DMS114 treated with DMSO at 0.1 percent for 48 hours (cell line): ENCODE measurements around the gene KRTAP12-2.
"Not testable (repeated sequence)": the region's sequence is repeated elsewhere in the genome, so short reads cannot be mapped to it uniquely, and the experiment has no call there.

Source experiments
- DNase-seq: peaks from one replicate; lab custom pipeline; 2025; ENCODE audit not compliant: unreplicated experiment; lab: John Stamatoyannopoulos, UW

Gene KRTAP12-2

DNA sequence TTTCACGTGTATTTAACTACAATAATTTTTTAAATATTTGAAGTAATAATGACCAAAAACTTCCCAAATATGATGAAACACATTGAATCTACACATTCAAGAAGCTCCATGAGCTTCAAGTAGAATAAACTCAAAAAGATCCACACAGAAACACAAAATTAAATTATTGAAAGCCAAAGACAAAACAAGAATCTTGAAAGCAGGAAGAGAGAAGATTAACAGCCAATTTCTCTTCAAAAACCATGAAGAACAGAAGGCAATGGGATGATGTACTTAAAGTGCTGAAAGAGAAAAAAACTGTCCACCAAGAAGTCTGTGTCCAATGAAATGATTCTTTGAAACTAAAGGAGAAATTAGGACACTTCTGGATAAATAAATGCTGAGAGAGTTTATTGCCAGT, 34.7 kb downstream of the KRTAP12-2 start:
- no peak for DNase-seq

DNA sequence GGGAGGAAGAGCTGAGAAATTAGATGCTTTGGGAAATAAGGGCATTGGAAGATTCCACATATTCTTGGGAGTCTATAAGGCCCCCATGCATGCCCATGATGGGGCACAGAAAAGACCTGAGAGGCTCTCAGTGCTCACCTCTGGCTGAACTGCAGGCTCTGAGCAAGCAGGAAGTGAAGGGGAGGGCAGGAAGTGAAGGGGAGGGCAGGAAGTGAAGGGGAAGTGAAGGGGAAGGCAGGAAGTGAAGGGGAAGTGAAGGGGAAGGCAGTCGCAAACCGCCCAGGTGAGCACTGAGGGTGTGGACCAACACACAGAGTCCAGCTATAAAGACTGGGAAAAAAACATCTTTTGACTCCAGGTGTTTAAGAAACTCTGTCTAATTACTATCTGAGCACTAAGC, 36.3 kb downstream of the KRTAP12-2 start:
- no peak for DNase-seq

DNA sequence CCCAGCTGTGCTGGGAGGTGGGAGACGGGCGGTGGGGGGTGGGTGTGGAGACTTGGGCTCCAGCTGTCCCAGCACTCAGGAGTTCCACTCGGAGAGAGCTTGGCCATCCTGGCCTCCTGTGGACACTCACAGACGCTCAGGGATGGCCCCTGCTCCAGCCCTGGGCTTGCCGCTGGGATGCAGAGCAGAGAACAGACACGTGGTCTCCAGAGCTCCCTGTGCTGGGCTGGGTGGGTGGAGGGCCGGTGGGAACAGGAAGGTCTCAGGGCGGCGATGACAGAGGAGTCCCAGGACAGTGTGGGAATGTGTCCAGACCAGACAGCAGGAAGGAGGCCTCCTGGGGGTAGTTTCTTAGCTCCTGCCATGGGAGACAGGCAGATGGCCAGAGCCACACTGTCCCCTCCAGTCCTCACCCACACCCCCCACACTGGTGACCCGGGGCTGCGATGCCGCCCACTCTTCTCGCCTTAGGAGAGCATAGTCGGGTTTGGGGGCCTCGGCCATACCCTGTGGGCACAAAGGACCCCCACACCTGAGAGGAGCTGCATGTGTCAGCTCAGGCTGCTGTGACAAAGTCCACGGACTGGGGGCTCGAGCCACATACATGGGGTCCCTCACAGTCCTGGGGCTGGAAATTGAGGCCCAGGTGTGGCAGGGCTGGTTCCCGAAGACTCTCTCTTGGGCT, 37.9 kb downstream of the KRTAP12-2 start:
- DNase-seq, result no peak

DNA sequence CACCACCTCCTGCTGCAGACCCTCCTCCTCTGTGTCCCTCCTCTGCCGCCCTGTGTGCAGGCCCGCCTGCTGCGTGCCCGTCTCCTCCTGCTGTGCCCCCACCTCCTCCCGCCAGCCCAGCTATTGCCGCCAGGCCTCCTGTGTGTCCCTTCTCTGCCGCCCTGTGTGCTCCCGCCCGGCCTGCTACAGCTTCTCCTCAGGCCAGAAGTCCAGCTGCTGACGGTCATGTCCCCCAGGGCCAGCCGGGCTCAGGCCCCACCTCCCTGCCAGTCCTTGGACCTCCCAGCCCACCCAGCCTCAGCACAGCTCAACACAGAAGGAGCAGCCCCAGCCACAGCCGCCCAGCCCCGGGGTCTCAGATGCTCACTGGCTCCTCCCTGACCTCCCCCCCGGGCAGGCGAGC, 38.9 kb downstream of the KRTAP12-2 start:
- DNase-seq, result not testable (repeated sequence)

DNA sequence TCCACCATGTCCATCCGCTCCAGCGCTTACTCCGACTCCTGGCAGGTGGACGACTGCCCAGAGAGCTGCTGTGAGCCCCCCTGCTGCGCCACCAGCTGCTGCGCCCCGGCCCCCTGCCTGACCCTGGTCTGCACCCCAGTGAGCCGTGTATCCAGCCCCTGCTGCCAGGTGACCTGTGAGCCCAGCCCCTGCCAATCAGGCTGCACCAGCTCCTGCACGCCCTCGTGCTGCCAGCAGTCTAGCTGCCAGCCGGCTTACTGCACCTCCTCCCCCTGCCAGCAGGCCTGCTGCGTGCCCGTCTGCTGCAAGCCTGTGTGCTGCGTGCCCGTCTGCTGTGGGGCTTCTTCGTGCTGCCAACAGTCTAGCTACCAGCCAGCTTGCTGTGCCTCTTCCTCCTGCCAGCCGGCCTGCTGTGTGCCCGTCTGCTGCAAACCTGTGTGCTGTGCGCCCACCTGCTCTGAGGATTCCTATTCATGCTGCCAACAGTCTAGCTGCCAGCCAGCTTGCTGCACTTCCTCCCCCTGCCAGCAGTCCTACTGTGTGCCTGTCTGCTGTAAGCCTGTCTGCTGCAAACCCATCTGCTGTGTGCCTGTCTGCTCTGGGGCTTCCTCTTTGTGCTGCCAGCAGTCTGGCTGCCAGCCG, 39.4 kb downstream of the KRTAP12-2 start:
- not testable (repeated sequence) for DNase-seq

DNA sequence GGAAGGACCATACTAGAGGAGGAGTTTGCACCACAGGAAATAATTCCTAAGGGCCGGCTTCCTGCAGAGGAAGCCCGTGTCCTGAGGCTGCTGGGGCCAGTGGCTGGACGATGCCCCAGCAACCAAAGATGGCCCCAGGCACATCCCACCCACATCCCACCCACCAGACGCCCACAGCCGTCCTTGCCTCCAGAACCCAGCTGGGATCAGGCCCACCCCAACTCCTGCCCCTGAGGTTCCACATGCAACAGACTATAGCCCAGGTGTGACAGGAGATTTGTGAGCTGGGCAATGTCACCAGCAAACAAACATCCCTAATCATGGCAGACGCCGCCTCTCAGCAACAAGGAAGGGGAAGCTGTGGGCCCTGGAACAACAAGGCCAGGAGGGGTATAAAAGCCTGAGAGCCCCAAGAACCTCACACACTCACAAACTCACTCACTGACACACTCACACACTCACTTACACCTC, 40.0 kb downstream of the KRTAP12-2 start, which contains the start of gene KRTAP10-9:
KRTAP10-9 (plus strand) TSS at position 421 of the 471 bp plus-strand sequence. CDS start 79 bp downstream, outside the sequence.
- DNase-seq, result no peak

DNA sequence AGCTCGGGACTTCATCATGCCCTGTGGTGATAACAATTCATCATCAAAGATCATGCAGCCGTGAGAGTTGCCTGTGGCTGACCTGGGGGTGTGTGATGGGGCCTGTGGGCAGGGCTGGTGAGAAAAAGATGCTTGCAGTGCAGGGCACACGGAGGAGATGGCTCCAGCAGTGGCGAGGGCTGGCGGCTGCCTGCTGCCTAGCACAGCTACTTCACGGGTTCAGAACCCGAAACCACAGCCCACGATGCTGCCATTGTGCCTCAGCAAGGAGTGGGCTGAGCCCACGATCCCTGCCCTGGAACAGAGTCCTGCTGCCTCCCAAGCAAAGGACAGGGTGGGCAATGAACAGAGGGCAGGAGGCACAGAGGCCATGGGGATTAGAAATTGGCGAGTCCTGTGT, 40.5 kb downstream of the KRTAP12-2 start:
- no peak for DNase-seq

DNA sequence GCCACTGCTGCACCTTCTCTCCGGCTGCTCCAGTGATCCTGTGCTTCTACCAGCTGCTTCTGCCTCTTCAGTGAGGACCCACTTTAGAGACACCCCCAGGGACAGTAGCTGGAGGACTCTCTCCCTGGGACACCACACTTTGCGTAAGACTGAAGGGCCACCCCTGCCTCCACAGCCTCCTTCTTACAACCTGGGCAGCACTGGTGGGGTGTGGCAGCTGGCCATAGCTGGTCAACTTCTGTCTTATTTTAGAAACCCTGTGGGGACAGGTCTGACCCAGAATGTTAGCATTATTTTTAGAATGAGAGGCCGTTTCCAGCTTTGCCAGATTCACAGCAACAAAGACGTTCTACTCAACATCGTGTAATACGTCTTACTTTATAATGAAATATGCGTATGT, 41.0 kb downstream of the KRTAP12-2 start:
- no peak for DNase-seq

DNA sequence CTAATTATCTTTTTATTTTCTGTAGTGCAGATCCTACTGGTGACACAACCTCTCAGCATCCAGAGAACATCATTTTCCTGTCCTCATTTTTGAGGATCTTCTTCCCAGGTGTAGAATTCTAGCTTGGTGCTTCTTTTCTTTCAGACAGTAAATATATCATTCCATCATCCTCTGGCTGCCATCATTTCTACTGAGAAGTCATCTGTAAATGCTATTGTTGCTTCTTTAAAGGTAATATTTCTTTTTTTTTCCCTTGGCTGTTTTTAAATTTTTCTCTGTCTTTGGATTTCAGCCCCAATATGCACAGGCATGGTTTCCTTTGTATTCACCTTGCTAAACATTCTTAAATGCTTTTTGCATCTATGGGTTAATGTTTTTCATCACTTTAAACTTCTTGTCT, 43.2 kb downstream of the KRTAP12-2 start:
- DNase-seq, result no peak

DNA sequence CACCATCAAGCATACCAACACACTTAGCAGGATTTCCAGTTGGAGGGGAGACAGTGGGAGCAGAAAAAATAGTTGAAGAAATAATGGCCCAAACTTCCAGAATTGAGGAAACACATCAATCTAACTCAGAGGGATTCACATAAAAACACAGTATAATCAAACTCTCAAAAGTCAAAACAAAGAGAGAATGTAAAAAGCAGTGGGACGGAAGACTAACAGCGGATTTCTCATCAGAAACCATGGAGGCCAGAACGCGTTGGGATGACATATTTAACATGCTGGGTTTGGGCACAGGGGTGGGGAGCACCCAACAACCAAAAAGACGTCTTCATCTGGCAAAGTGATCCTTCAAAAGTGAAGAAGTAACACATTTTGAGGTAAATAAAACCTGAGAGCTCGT, 46.8 kb downstream of the KRTAP12-2 start:
- no peak for DNase-seq

DNA sequence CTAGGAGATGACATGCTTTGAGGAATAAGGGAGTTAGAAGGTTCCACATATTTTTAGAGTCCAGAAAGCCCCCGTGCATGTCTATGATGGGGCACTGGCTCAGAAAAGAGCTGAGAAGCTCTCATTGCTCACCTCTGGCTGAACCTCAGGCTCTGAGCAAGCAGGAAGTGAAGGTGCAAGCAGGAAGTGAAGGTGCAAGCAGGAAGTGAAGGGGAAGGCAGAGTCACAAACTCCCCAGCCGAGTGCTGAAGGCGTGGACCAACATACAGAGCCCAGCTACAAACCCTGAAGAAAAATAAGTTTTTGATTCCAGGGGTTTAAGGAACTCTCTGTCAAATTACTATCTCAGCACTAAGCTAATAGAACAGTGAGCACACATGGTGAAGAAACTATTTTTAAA, 47.8 kb downstream of the KRTAP12-2 start:
- no peak for DNase-seq

DNA sequence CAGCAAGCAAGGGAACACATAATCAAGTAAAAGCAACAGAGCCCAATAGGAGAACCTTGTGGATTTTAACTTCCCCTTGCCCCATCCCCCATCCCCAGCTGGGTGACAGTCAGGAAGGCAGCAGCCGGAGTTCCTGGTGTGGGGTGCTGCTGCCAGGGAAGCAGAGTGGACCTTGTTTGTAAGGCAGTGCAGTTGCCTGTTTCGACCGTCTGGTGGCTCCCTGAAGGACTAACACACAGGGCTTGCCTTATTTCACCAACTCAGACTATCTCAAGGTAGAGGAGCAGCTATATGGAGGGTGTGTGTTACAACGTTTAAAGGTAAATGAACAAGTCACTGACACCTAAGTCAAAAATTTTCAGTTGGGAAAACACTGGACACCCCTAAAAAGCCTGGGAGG, 48.2 kb downstream of the KRTAP12-2 start:
- DNase-seq, result no peak

DNA sequence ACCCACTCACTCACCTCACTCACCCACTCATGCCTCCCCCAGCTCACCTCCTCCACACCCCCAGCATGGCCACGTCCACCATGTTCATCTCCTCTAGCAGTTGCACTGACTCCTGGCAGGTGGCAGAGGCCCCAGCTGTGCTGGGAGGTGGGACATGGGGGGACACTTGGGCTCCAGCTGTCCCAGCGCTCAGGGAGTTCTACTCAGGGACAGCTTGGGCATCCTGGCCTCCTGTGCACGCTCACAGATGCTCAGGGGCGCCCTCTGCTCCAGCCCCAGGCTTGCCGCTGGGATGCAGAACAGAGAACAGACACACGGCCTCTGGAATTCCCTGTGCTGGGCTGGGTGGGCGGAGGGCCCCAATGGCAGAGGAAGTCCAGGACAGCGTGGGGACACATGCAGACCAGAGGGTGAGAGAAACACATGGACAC, 49.6 kb downstream of the KRTAP12-2 start:
- no peak for DNase-seq

DNA sequence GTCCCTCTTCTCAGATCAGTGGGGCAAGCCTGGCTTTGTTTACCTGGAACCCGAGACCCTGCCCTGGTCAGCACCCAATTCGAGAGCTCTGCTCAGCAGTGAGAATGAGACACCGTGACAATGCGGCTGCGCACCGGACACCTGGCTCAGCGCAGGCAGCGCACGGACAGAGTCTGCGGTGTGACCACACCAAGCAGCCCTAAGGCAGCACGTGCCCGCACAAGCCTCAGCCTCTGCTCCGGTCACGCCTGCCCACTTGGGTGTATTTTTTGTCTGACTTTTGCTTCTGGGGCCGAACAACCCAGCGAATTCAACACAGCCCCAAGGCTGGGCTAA, 50.2 kb downstream of the KRTAP12-2 start:
- DNase-seq, result no peak
